MCF 10A (cell line): Measurements from ENCODE around the gene WBP1L. TPM values are rescaled to one million over a fixed set of nuclear protein-coding genes. Genes with fewer than 3 reads are reported as not detected.
A peak's percentile ranks its signal among the peaks of the same experiment; 100 is the strongest.

ENCODE experiments used
- BruUV-seq: library from RNA; stranded (reverse); fragments of 400-500 nt; replicated peaks from 2 replicates; lab custom pipeline; 2021; lab: Mats Ljungman, UMichigan
- CTCF ChIA-PET: fragments of 300-600 bp; sonication (Branson Sonifier 250); formaldehyde crosslinking; extraction: SDS; loops from one replicate; lab custom pipeline; 2021; ENCODE audit warnings: antibody characterized with exemption, inconsistent platforms; lab: Yijun Ruan, JAX
- POLR2A ChIA-PET: fragments of 300-600, 350-650 bp; sonication (Branson Sonifier 250); formaldehyde crosslinking; extraction: SDS; loops from one replicate; lab custom pipeline; 2020; ENCODE audit warnings: antibody characterized with exemption, inconsistent platforms; lab: Yijun Ruan, JAX
- DNase-seq: peaks from one replicate; pipeline ENCODE4 v3.0.0-alpha.2; 2018; ENCODE audit not compliant: unreplicated experiment
- H3K27ac Mint-ChIP-seq: one replicate; pipeline ENCODE4 v1.8.0; 2022; ENCODE audit warnings: mild to moderate bottlenecking, low read depth, mixed read lengths; ENCODE audit not compliant: unreplicated experiment
- H3K27me3 Mint-ChIP-seq: one replicate; pipeline ENCODE4 v1.8.0; 2022; ENCODE audit warnings: mixed read lengths; ENCODE audit not compliant: insufficient read depth, unreplicated experiment
- H3K36me3 Mint-ChIP-seq: one replicate; pipeline ENCODE4 v1.8.0; 2022; ENCODE audit warnings: mild to moderate bottlenecking, moderate library complexity, mixed read lengths; ENCODE audit not compliant: insufficient read depth, unreplicated experiment
- H3K4me1 Mint-ChIP-seq: one replicate; pipeline ENCODE4 v1.8.0; 2022; ENCODE audit warnings: mixed read lengths; ENCODE audit not compliant: insufficient read depth, unreplicated experiment
- H3K4me3 Mint-ChIP-seq: one replicate; pipeline ENCODE4 v1.8.0; 2022; ENCODE audit warnings: mild to moderate bottlenecking, moderate library complexity, mixed read lengths; ENCODE audit not compliant: unreplicated experiment
- H3K9me3 Mint-ChIP-seq: one replicate; pipeline ENCODE4 v1.8.0; 2022; ENCODE audit warnings: mixed read lengths; ENCODE audit not compliant: unreplicated experiment
- CTCF ChIP-seq: fragments of 200-600 bp; IDR thresholded peaks from one replicate; pipeline ENCODE4 v1.8.0; 2022; ENCODE audit warnings: antibody characterized with exemption, mild to moderate bottlenecking; ENCODE audit not compliant: unreplicated experiment
- intact Hi-C: fragments of 100-400 bp; cut with micrococcal nuclease; formaldehyde crosslinking; loops from 2 replicates; pipeline ENCODE4 v1.14.1; 2022
- total RNA-seq: library from RNA; stranded (reverse); gene quantifications from 2 replicates; pipeline ENCODE4 v1.2.3, GENCODE V29; 2022

WBP1L gene
- total RNA-seq, 1 experiment from 2014 or later: 19.8 TPM

- no peak for DNase-seq
- Mint-ChIP-seq H3K27ac (no peak overlapping the region), H3K27me3 (no peaks in the 10 kb centered on the region), H3K9me3 (no peaks in the 10 kb centered on the region), H3K36me3 (peaks cover 27% of the 10 kb centered on the region), H3K4me1 (peaks cover 19% of the 10 kb centered on the region), H3K4me3 (no peak overlapping the region)
- no TSS peak for BruUV-seq
- intact Hi-C loops: no loop called here
- ChIA-PET CTCF (interaction anchor here (6.9 kb wide), 1 partner anchor 10 kb away, joined by 71 read pairs; no protein-coding TSS in a partner anchor), POLR2A (interaction anchor here (0.6 to 5.7 kb wide), 4 partner anchors 9 to 25 kb away, joined by 3 to 42 read pairs (median 16); no protein-coding TSS in a partner anchor)
- no peak for TF ChIP-seq CTCF
Measured at GRCh38 chr10:102763037-102763607, 19.4 kb downstream of the WBP1L start.

GRCh38 chr10:102764470-102765161, 20.9 kb downstream of the WBP1L start:
- intact Hi-C loops: no loop called here
- peak overlapping the region; percentile 42 for H3K27ac Mint-ChIP-seq

GRCh38 chr10:102765336-102765735, 21.6 kb downstream of the WBP1L start:
- Mint-ChIP-seq H3K27ac (peak overlapping the region; percentile 42), H3K9me3 (no peaks in the 10 kb centered on the region), H3K4me3 (no peak overlapping the region), H3K4me1 (peaks cover 29% of the 10 kb centered on the region), H3K27me3 (no peaks in the 10 kb centered on the region), H3K36me3 (peaks cover 26% of the 10 kb centered on the region)
- no peak for DNase-seq
- intact Hi-C loops: no loop called here
- BruUV-seq: no TSS peak
- ChIA-PET CTCF (interaction anchor here (1.7 to 6.9 kb wide), 2 partner anchors 12 to 136 kb away, joined by 4 to 71 read pairs; no protein-coding TSS in a partner anchor), POLR2A (interaction anchor here (1.1 to 5.7 kb wide), 6 partner anchors 10 to 25 kb away, joined by 3 to 42 read pairs (median 6); no protein-coding TSS in a partner anchor)
- TF ChIP-seq CTCF: no peak

More at GRCh38 chr10:102764470-102765161, 20.9 kb downstream of the WBP1L start:
- H3K4me3 Mint-ChIP-seq: no peak overlapping the region
- H3K36me3 Mint-ChIP-seq: peaks cover 27% of the 10 kb centered on the region
- ChIA-PET POLR2A (interaction anchor here (0.5 to 5.7 kb wide), 10 partner anchors 11 to 584 kb away, joined by 3 to 42 read pairs (median 5); partner anchors contain the start of gene WBP1L), CTCF (interaction anchor here (1.7 to 6.9 kb wide), 2 partner anchors 11 to 137 kb away, joined by 4 to 71 read pairs; no protein-coding TSS in a partner anchor)
- no peaks in the 10 kb centered on the region for H3K9me3 Mint-ChIP-seq
- DNase-seq: peak; percentile 43
- BruUV-seq: no TSS peak
- TF ChIP-seq CTCF: no peak
- no peaks in the 10 kb centered on the region for H3K27me3 Mint-ChIP-seq
- H3K4me1 Mint-ChIP-seq: peaks cover 25% of the 10 kb centered on the region
